Cerebellar cortex (tissue), 1 donor: ENCODE results near the gene ARHGAP44.

Experiments
- DNase-seq: peaks from one replicate; pipeline ENCODE4 v3.0.0-alpha.2; 2015; ENCODE audit warnings: low spot score

The ARHGAP44 gene

GRCh38 chr17:12900474-12900873 lies 111.2 kb downstream of the ARHGAP44 start:
- DNase-seq: no peak

- no peak for DNase-seq
Measured at GRCh38 chr17:12902046-12902445, 112.7 kb downstream of the ARHGAP44 start.

GRCh38 chr17:12907477-12907876 lies 118.2 kb downstream of the ARHGAP44 start:
- DNase-seq: no peak

GRCh38 chr17:12909046-12909445 lies 119.7 kb downstream of the ARHGAP44 start:
- DNase-seq: no peak

GRCh38 chr17:12909511-12909910 lies 120.2 kb downstream of the ARHGAP44 start:
- DNase-seq: no peak

- no peak for DNase-seq
Measured at GRCh38 chr17:12911239-12911638, 121.9 kb downstream of the ARHGAP44 start.

GRCh38 chr17:12917399-12917798 lies 128.1 kb downstream of the ARHGAP44 start:
- no peak for DNase-seq

- DNase-seq: peak; percentile 39
Measured at GRCh38 chr17:12918142-12918541, 128.8 kb downstream of the ARHGAP44 start.

GRCh38 chr17:12922120-12922519 lies 132.8 kb downstream of the ARHGAP44 start:
- no peak for DNase-seq

GRCh38 chr17:12924614-12925013 lies 135.3 kb downstream of the ARHGAP44 start:
- DNase-seq: no peak

GRCh38 chr17:12927001-12927400 lies 137.7 kb downstream of the ARHGAP44 start:
- no peak for DNase-seq

- no peak for DNase-seq
Measured at GRCh38 chr17:12927541-12928425, 138.5 kb downstream of the ARHGAP44 start.

- peak; percentile 53 for DNase-seq
Measured at GRCh38 chr17:12928736-12929135, 139.4 kb downstream of the ARHGAP44 start.

- no peak for DNase-seq
Measured at GRCh38 chr17:12936501-12936900, 147.2 kb downstream of the ARHGAP44 start.

GRCh38 chr17:12940699-12941098 lies 151.4 kb downstream of the ARHGAP44 start:
- DNase-seq: no peak

- DNase-seq: no peak
Measured at GRCh38 chr17:12947047-12947446, 157.7 kb downstream of the ARHGAP44 start.

GRCh38 chr17:12952012-12952411 lies 162.7 kb downstream of the ARHGAP44 start:
- DNase-seq: peak; percentile 18

GRCh38 chr17:12953156-12953555 lies 163.9 kb downstream of the ARHGAP44 start:
- peak; percentile 40 for DNase-seq

GRCh38 chr17:12955521-12955920 lies 166.2 kb downstream of the ARHGAP44 start:
- no peak for DNase-seq

- no peak for DNase-seq
Measured at GRCh38 chr17:12958786-12959185, 169.5 kb downstream of the ARHGAP44 start.

GRCh38 chr17:12959441-12959840 lies 170.1 kb downstream of the ARHGAP44 start:
- no peak for DNase-seq

- no peak for DNase-seq
Measured at GRCh38 chr17:12961655-12962054, 172.4 kb downstream of the ARHGAP44 start.

GRCh38 chr17:12963505-12963904 lies 174.2 kb downstream of the ARHGAP44 start:
- peak; percentile 72 for DNase-seq

GRCh38 chr17:12964162-12964561 lies 174.9 kb downstream of the ARHGAP44 start:
- DNase-seq: peak; percentile 41
